HEK293 (cell line): ENCODE measurements around the gene IFT27.

Experiments used
- CTCF ChIA-PET: fragments of 350-600 bp; formaldehyde crosslinking; extraction: SDS; loops from one replicate; lab custom pipeline; 2021; ENCODE audit warnings: antibody characterized with exemption; lab: Yijun Ruan, JAX
- POLR2A ChIA-PET: fragments of 300-600 bp; formaldehyde crosslinking; extraction: SDS; loops from one replicate; lab custom pipeline; 2020; ENCODE audit warnings: antibody characterized with exemption, inconsistent platforms; lab: Yijun Ruan, JAX
- H3K27ac ChIP-seq: fragments of 200-500 bp; sonication (Bioruptor generic); 2 replicates; pipeline ENCODE4 v1.5.1; 2014; ENCODE audit warnings: low read depth, low read length, control low read depth, inconsistent platforms; ENCODE audit errors: extremely low read depth
- H3K36me3 ChIP-seq, 2 experiments: fragments of 200-500 bp in 1 of 2; sonication (Bioruptor generic) in 1 of 2; 1 replicate in 1 of 2; 2 replicates in 1 of 2; pipeline ENCODE4 v1.5.1; 2014 to 2017; ENCODE audit warnings: inconsistent platforms in 2 of 2, low read length in 2 of 2; ENCODE audit not compliant: control insufficient read depth in 2 of 2, insufficient read depth in 1 of 2
- H3K4me1 ChIP-seq: fragments of 200-500 bp; sonication (Bioruptor generic); 2 replicates; pipeline ENCODE4 v1.5.1; 2014; ENCODE audit warnings: mild to moderate bottlenecking, low read length, inconsistent platforms; ENCODE audit not compliant: control insufficient read depth, insufficient read depth
- H3K4me3 ChIP-seq: 2 replicates; pipeline ENCODE4 v1.5.1; 2011; ENCODE audit warnings: low read depth, mild to moderate bottlenecking, control low read depth, low read length, moderate library complexity
- H3K9me3 ChIP-seq: fragments of 200-500 bp; sonication (Bioruptor generic); 2 replicates; pipeline ENCODE4 v1.5.1; 2014; ENCODE audit warnings: low read depth, low read length, inconsistent platforms; ENCODE audit not compliant: control insufficient read depth, insufficient read depth
- HIC1 ChIP-seq: fragments of 450-650 bp; formaldehyde crosslinking; IDR thresholded peaks from 2 replicates; pipeline ENCODE4 v1.5.1; 2016; ENCODE audit warnings: missing biosample characterization, missing genetic modification characterization
- KLF17 ChIP-seq: fragments of 450-650 bp; formaldehyde crosslinking; IDR thresholded peaks from 2 replicates; pipeline ENCODE4 v1.5.1; 2016; ENCODE audit warnings: missing biosample characterization, missing genetic modification characterization
- MEIS1 ChIP-seq: sonication (generic); formaldehyde crosslinking; IDR thresholded peaks from 2 replicates; pipeline ENCODE4 v1.8.1; 2022; ENCODE audit warnings: missing genetic modification reagents, mild to moderate bottlenecking, borderline replicate concordance
- MYNN ChIP-seq: fragments of 450-650 bp; formaldehyde crosslinking; IDR thresholded peaks from 2 replicates; pipeline ENCODE4 v1.5.1; 2016; ENCODE audit warnings: missing biosample characterization, missing genetic modification characterization, borderline replicate concordance
- SALL2 ChIP-seq: fragments of 450-650 bp; formaldehyde crosslinking; IDR thresholded peaks from 2 replicates; pipeline ENCODE4 v1.5.0; 2017; ENCODE audit warnings: missing biosample characterization, mild to moderate bottlenecking, missing genetic modification characterization, borderline replicate concordance
- SCRT1 ChIP-seq: fragments of 450-650 bp; formaldehyde crosslinking; IDR thresholded peaks from 2 replicates; pipeline ENCODE4 v1.5.1; 2016; ENCODE audit warnings: missing biosample characterization, missing genetic modification characterization, borderline replicate concordance
- SP2 ChIP-seq: fragments of 450-650 bp; formaldehyde crosslinking; IDR thresholded peaks from 2 replicates; pipeline ENCODE4 v1.5.1; 2016; ENCODE audit warnings: missing biosample characterization, missing genetic modification characterization
- TSHZ1 ChIP-seq: fragments of 450-650 bp; formaldehyde crosslinking; IDR thresholded peaks from 2 replicates; pipeline ENCODE4 v1.5.1; 2016; ENCODE audit warnings: missing biosample characterization, missing genetic modification characterization, borderline replicate concordance
- ZNF10 ChIP-seq: fragments of 450-650 bp; formaldehyde crosslinking; IDR thresholded peaks from 2 replicates; pipeline ENCODE4 v1.5.1; 2017; ENCODE audit warnings: missing biosample characterization, missing genetic modification characterization
- ZNF146 ChIP-seq: fragments of 450-650 bp; formaldehyde crosslinking; IDR thresholded peaks from 2 replicates; pipeline ENCODE4 v1.5.1; 2016; ENCODE audit warnings: missing biosample characterization, missing genetic modification characterization
- ZNF366 ChIP-seq: fragments of 450-650 bp; formaldehyde crosslinking; conservative IDR thresholded peaks from 2 replicates; pipeline ENCODE4 v1.5.1; 2016; ENCODE audit warnings: missing biosample characterization, missing genetic modification characterization
- ZNF394 ChIP-seq: fragments of 450-650 bp; formaldehyde crosslinking; IDR thresholded peaks from 2 replicates; pipeline ENCODE4 v1.5.1; 2016; ENCODE audit warnings: missing biosample characterization, missing genetic modification characterization, mild to moderate bottlenecking, moderate library complexity, borderline replicate concordance
- ZNF398 ChIP-seq: fragments of 450-650 bp; formaldehyde crosslinking; IDR thresholded peaks from 2 replicates; pipeline ENCODE4 v1.5.1; 2017; ENCODE audit warnings: missing biosample characterization, missing genetic modification characterization
- ZNF529 ChIP-seq: fragments of 450-650 bp; formaldehyde crosslinking; IDR thresholded peaks from 2 replicates; pipeline ENCODE4 v1.5.1; 2017; ENCODE audit warnings: missing genetic modification characterization, missing biosample characterization; ENCODE audit not compliant: insufficient replicate concordance
- ZNF626 ChIP-seq: fragments of 450-650 bp; sonication (Bioruptor Pico); formaldehyde crosslinking; IDR thresholded peaks from 2 replicates; pipeline ENCODE4 v1.5.1; 2018; ENCODE audit warnings: missing biosample characterization, missing genetic modification characterization, inconsistent platforms
- ZNF664 ChIP-seq: fragments of 450-650 bp; formaldehyde crosslinking; IDR thresholded peaks from 2 replicates; pipeline ENCODE4 v1.5.1; 2016; ENCODE audit warnings: missing biosample characterization, missing genetic modification characterization
- ZNF677 ChIP-seq: fragments of 450-650 bp; IDR thresholded peaks from 2 replicates; pipeline ENCODE4 v1.5.0; 2018; ENCODE audit warnings: missing biosample characterization, mild to moderate bottlenecking, missing genetic modification characterization, moderate library complexity
- ZNF704 ChIP-seq: fragments of 450-650 bp; formaldehyde crosslinking; IDR thresholded peaks from 2 replicates; pipeline ENCODE4 v1.5.1; 2016; ENCODE audit warnings: missing biosample characterization, missing genetic modification characterization
- ZSCAN5A ChIP-seq: fragments of 450-650 bp; formaldehyde crosslinking; IDR thresholded peaks from 2 replicates; pipeline ENCODE4 v1.5.1; 2016; ENCODE audit warnings: missing biosample characterization, missing genetic modification characterization

Gene IFT27

GRCh38 chr22:36768141-36768540 lies 7.8 kb downstream of the IFT27 start (continued):
- TF ChIP-seq TSHZ1 (tag by site-specific recombination), result no peak
- no peak for TF ChIP-seq ZNF664 (tag by site-specific recombination)
- no peak for TF ChIP-seq ZNF366 (tag by site-specific recombination)
- no peak for TF ChIP-seq ZSCAN5A (tag by site-specific recombination)
- no peak for TF ChIP-seq SP2 (tag by site-specific recombination)
- TF ChIP-seq ZNF626 (tag by site-specific recombination), result no peak
- TF ChIP-seq ZNF677, result no peak
- TF ChIP-seq SALL2, result no peak
- TF ChIP-seq ZNF398 (tag by site-specific recombination), result no peak

- CTCF ChIA-PET, result interaction anchor here (0.6 to 5.7 kb wide), 4 partner anchors 10 to 220 kb away, joined by 3 to 48 read pairs (median 12); no protein-coding TSS in a partner anchor
- no peaks in the 10 kb centered on the region for H3K4me1 ChIP-seq
- H3K27ac ChIP-seq, result no peak overlapping the region
- peaks cover 3 to 65% of the 10 kb centered on the region in 2 experiments; a peak in 1 of 3 replicates for H3K36me3 ChIP-seq
- no peak overlapping the region for H3K4me3 ChIP-seq
- POLR2A ChIA-PET, result interaction anchor here (1.4 to 1.9 kb wide), 2 partner anchors 9 kb away, joined by 3 to 4 read pairs; partner anchors contain the start of gene IFT27
- no peak for TF ChIP-seq ZNF704 (tag by site-specific recombination)
- H3K9me3 ChIP-seq, result no peaks in the 10 kb centered on the region
Observed at GRCh38 chr22:36767035-36767775, 8.7 kb downstream of the IFT27 start.

- Histone ChIP-seq H3K4me3 (no peak overlapping the region), H3K9me3 (no peaks in the 10 kb centered on the region), H3K27ac (no peak overlapping the region), H3K36me3 (peaks cover 3 to 71% of the 10 kb centered on the region in 2 experiments; a peak in 1 of 3 replicates), H3K4me1 (no peaks in the 10 kb centered on the region)
- POLR2A ChIA-PET, result interaction anchor here (0.7 to 1.9 kb wide), 2 partner anchors 9 to 10 kb away, joined by 4 read pairs; partner anchors contain the start of gene IFT27
- CTCF ChIA-PET, result interaction anchor here (0.7 to 5.7 kb wide), 3 partner anchors 9 to 91 kb away, joined by 3 to 48 read pairs (median 18); no protein-coding TSS in a partner anchor
- TF ChIP-seq ZNF146 (tag by site-specific recombination) (no peak), MYNN (no peak), KLF17 (no peak), ZNF626 (tag by site-specific recombination) (no peak), MEIS1 (CRISPR knock-in tag) (no peak), HIC1 (no peak), ZNF394 (tag by site-specific recombination) (no peak), SCRT1 (tag by site-specific recombination) (no peak), ZNF529 (no peak), ZNF10 (tag by site-specific recombination) (no peak)
Observed at GRCh38 chr22:36765943-36766450, 9.9 kb downstream of the IFT27 start.
